Activated T-cell treated with anti-CD3 and anti-CD28 coated beads for 24 hours (primary cell): ENCODE measurements around the gene MPPED1.

Experiments used
- DNase-seq: peaks from one replicate; pipeline ENCODE4 v3.0.0-alpha.2; 2020; ENCODE audit warnings: low read depth

Gene MPPED1

GRCh38 chr22:43521716-43522115 is 109.9 kb downstream of the MPPED1 start:
- no peak for DNase-seq

DNA sequence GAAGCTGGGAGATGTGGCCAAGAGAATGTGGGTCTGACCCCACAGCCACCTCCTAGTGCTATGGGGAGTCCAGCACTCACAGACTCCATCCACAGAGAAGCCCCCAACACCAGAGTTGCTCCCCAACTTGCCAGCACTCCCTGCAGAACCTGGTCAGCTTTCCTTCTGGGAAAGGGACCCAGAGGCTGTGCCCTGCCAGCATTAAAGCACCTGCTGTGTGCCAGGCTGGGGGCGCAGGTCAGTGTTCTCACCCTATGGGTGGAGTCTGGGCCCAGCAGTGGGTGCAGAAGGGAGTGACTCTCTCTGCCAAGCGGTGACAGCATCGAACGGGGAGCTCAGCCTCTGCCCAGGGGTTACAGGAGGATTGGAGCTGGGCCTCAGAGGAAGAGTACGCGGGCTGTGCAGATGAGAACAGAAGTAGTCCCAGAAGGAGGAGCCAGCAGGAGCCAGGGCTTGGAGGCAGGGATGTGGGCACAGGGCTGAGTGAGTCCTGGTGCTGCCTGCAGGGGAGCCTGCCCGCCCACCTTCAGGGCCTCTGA is 114.4 kb downstream of the MPPED1 start:
- DNase-seq: no peak

DNA sequence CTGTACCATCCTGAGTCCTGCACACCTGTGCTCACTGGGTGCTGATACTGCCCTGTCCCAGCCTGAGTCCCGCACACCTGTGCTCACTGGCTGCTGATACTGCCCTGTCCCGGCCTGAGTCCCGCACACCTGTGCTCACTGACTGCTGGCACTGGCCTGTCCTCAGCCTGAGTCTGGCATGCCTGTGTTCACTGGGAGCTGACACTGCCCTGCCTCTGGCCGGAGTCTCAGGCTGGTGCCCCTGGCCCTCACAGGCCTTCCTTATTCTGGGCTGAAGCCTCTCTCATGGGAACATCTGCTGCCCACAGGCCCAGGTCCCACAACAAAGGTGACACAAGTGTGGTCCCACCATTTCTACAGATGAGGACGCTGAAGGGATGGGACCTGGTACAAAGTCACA is 115.1 kb downstream of the MPPED1 start:
- DNase-seq: no peak

DNA sequence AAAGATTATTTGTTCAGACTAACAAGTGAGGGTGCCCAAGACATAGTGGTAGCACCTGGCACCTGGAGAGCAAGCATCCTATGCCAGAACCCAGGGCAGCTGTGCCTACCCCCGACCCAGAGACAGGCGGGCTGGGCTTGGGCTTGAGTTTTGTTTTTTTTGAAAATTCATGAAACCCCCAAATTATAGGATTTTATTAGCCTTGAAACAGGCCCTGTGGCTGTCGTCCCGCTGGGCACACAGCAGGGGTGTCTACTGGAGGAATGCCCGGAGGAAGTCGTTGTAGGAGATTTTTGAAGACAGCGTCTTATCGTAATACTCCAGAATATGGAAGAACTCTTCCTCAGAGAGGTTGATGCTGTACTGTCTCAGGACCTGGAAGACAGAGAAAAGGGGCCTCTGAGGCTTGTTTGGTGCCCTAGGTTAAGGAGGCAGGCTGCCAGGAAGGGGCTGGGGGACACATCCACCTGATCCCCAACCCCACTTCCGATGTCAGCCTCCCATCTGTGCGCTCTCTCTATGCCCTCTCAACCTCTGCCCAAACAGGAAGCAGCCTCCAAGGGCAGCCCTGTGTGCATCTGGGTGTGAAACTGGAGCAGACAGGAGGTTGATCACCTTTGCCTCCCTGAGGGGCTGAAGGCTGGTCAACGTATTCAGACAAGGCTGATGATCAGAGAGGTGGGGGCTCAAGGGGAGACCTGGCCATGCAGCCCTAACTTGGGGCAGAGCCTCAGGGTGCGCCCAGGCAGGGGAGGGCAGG is 117.0 kb downstream of the MPPED1 start:
- DNase-seq: no peak

DNA sequence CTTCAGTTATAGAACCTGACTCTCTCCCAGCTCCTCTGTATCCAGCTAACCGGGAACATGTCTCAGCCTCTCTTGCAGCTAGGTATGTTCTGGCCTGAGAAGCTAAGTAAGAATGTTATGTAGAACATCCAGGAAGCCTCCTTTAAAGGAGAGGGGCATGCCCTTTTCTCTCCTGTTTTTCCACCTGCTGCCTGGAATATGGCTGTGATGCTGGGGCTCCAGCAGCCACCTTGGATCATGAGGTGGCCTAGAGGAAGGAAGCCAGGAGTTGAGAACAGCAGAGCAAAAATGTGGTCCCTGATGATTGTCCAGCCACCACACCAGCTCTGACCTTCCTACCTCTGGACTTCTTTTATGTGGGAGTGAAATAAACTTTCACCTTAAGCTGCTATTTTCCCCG is 117.6 kb downstream of the MPPED1 start:
- no peak for DNase-seq

GRCh38 chr22:43529934-43530333 is 118.1 kb downstream of the MPPED1 start:
- no peak for DNase-seq

DNA sequence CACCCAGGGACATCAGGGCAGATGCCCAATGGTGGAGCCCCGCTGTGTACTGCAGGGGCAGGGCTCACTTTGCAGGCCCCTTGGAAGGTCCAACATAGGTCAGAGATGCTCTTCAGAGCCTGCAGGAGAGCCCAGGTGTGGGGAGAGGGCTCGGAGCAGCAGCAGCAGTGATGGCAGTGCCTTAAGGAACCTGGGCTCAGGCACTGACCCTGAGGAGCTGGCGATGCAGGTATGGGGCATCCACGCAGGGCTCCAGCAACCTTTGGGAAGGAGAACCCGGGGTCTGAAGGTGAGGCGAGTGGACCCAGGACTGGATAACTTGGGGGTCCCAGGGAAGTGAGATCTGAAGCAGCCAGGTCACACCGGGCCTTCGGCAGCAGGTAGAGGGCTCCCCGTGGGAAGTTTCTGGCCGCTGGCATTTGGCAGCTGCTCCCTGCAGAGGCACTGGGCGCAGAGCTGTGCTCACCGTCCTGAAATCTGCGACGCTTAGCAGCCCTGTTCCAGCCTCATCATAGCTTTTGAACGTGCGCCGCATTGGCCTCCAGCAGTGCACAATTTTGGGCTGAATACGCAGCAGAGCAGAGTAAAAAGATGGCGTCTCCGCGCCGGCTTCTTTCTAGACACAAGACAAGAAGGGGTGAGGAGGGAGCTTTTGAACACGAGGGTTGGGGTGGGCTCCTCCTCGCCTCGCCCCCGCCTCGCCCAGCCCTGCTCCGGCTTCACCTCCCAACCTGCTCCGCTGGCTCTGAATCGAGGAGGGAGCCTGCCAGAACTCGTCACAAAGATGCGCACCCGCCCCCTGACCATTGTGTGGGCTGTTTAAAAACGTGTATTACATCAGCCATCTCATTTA is 118.8 kb downstream of the MPPED1 start:
- no peak for DNase-seq

DNA sequence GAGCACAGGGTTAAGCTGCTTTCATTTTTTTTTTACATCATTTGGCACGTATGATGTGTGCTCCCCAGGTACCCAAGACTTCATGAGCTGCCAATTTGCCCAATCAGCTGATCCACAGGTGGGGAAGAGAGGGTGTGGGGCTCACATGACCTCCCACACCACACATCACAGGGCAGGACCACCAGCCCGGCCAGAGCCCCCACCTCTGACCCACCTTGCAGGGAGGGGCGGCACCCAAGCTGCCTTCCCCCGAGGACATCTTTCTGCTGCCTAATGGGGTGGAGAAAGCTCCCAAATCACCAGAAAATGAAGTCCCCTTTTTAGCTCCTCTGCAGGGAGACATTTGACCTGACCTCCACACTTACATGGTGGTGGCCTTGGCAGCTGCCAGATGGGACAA is 119.8 kb downstream of the MPPED1 start:
- no peak for DNase-seq

DNA sequence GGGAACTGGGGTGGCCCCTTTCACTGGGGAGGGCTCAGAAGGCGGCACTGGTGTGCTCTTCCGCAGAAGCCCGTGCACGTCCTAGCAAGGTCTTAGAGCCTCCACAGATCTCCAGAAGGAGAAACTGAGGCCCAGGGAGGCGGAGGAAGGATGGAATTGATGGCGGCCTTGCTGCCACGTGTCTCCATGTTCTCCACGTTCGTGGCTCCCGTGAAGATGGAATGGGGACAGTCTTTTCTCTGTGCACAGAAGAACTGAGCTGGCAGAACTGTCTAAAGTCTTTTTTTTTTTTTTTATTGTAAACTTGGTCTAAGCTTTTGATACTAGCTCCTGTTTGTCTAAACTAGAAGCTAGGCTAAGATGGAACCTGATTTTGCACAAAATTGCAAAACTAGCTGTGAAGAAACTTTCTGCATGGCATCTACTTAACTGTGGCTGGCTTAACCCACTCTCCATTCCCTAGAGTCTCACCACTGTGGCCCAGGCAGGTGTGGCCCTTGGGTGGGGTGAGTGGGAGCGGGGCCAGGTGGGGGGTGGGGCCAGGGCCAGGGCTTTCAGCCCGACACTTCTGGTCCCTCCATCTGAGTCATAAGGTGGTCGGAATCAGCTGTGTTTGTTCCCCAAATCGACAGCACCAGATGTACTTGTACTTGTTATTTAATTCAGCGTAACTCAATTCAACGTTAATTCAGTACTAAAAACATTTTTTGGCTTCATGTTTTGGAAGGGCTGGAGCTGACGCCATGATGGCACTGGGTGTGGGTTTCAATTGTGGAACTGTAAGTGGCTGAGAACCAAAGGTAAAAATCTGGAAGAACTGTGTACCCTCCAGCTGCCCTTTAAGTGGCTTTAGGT is 120.7 kb downstream of the MPPED1 start:
- DNase-seq: no peak

DNA sequence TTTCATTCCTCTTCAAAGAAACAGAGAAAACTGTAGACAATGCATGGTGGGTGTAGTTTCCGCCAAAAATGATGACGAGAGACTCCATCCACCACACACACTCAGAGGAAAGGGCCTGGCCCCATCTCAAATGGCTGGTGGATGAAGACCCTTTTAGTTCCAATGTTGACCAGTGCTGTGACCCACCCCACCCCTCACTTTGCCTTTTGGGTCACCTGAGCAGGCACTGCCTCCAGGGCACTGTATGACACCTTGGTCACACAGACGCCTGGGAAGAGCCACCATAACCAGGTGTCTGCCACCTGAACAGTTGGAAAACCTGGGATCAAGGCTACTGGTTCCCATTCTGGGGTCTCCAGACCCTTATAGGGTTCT is 121.3 kb downstream of the MPPED1 start:
- no peak for DNase-seq

- no peak for DNase-seq
Measured at GRCh38 chr22:43533656-43534428, 122.0 kb downstream of the MPPED1 start.

DNA sequence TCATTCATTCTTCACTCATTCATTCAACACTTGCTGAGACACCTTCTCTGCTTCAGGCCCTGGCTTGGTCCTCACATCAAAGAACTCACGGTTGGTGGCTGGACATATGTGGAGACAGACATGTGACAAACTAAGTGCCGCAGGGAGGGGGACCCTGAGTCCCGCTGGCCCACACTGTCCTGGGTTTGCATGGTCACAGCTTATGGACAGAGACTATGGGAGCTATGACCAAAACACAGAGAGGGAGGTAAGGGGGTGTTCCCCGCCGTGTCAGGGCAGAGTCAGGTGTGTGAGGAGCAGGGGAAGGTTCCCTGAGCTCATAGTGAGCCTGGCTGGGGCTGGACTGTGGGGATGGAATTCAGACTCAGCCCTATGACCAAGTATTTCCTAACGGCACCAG is 123.1 kb downstream of the MPPED1 start:
- no peak for DNase-seq

DNA sequence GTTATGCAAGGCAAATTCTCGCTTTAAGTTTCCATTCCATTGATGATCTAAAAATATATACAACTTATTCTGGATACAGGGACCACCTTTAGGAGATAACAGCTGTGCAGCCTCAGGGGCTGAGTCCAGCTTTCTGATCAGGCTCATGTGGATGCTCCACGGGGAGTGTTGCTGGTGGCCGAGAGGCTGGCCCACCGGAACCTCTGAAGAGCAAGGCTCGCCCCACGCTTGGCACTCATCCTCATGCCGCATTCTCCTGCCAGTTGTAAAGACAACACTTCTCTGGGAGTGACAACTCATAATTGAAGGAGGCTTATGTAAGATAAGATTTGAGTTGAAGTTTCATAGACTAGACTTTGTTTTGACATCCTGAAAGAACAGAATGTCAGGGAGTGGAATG is 123.5 kb downstream of the MPPED1 start:
- no peak for DNase-seq

- DNase-seq: no peak
Measured at GRCh38 chr22:43535741-43536140, 123.9 kb downstream of the MPPED1 start.

DNA sequence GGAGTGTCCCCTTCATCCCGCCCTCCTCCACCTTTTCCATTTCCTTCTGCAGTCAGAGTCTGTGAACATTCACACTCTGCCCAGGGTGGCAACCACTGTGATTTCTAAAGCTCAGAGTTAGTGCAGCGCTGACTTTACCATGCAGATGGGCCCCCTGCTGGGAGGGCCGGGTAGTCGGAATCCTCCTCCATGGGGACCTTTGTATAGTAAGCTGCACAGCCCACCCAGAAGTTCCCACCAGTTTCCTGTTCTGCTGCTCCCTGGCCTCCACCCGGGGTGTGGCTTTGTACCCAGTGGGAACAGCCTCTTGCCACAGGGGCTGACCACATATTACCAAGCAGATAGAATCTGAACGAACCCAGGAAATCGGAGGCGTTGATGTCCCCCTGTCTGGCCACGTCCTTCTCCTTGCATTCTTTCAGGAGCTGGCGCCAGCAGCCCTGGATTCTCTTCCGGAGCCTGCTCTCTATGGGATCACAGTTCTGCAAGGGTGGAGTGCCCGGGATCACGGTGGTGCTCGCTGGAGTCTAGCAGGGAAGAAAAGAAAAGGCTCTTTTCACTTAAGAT is 125.3 kb downstream of the MPPED1 start:
- no peak for DNase-seq

- DNase-seq: no peak
Measured at GRCh38 chr22:43539572-43540528, 128.0 kb downstream of the MPPED1 start.

DNA sequence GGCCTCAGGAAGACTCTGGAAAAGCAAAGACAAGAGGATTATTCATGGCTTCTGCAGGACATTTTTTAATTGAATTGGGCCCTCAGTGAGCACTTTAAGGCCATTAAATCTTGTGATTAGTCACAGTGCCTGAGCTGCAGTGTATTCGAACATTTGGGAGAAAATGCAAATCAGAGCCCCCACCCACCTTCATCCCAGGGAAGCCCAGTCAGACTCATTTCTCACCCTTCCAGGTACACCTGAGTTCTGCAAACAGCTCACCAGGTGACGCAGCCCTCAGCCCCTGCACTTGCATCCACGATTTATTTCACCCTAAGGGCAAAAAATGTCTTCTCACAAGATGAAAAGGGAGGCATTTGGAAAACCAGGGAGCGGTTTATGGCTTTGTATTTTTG is 128.7 kb downstream of the MPPED1 start:
- no peak for DNase-seq

DNA sequence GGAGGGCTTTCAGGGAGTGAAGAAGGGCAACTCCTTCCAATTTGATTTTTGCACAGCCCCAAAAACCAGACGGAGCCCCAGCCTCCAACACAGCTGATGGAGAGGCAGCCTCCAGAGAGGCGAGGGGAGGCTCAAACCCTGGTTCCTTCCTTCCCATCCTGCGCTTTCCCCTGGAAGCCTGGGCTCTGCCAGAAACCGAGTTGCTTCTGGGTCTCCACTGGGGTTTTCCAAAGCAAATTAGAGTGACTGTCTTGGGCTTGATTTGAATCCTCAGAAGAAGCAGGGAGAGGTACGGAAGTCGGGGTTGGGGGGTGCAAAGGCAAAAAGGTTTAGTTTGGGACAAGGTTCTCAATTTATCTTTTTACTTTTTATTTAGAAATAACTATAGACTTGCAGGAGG is 129.2 kb downstream of the MPPED1 start:
- DNase-seq: no peak

GRCh38 chr22:43541462-43542407 is 129.9 kb downstream of the MPPED1 start:
- no peak for DNase-seq
